Esophagus squamous epithelium (tissue), 5 donors: ENCODE results near the gene MBD5. TPM values are rescaled to one million over a fixed set of nuclear protein-coding genes. Genes with fewer than 3 reads are reported as not detected.

Source experiments
- DNase-seq: peaks from one replicate; lab custom pipeline; 2025; lab: John Stamatoyannopoulos, UW
- H3K27ac ChIP-seq, 4 donors: fragments of 200-600 bp; sonication (generic); one replicate each; pipeline ENCODE4 v1.5.1; 2016 to 2019; ENCODE audit warnings: mild to moderate bottlenecking in 1 of 4
- H3K27me3 ChIP-seq, 4 donors: fragments of 200-600 bp; sonication (generic); 1 replicate in 3 of 4; 2 replicates in 1 of 4; pipeline versions ENCODE4 v1.5.1 to v1.6.0; 2017 to 2021; ENCODE audit warnings: antibody characterized with exemption in 1 of 4
- H3K36me3 ChIP-seq, 3 donors: fragments of 200-600 bp; sonication (generic); one replicate each; pipeline ENCODE4 v1.5.1; 2016 to 2019
- H3K4me1 ChIP-seq, 3 donors: fragments of 200-600 bp; sonication (generic); one replicate each; pipeline ENCODE4 v1.5.1; 2017 to 2019
- H3K4me3 ChIP-seq, 4 donors: fragments of 200-600 bp; sonication (generic); 1 replicate in 3 of 4; 2 replicates in 1 of 4; pipeline ENCODE4 v1.5.1; 2016 to 2019; ENCODE audit warnings: mild to moderate bottlenecking in 2 of 4, moderate library complexity in 1 of 4
- H3K9me3 ChIP-seq, 3 donors: fragments of 200-600 bp; sonication (generic); one replicate each; pipeline ENCODE4 v1.5.1; 2016 to 2019
- POLR2A ChIP-seq, 4 donors: fragments of 450-650 bp; IDR thresholded peaks; one replicate each; pipeline ENCODE4 v1.6.1; 2017; ENCODE audit warnings: antibody characterized with exemption in 4 of 4, mild to moderate bottlenecking in 4 of 4, moderate library complexity in 3 of 4
- WGBS, 2 donors: methylation state at CpG; one replicate each; pipeline ENCODE4 v1.1.5; 2018; 5-methylcytosine and 5-hydroxymethylcytosine counted together
- intact Hi-C: fragments of 100-400 bp; cut with DNase I; formaldehyde crosslinking; loops from one replicate; pipeline ENCODE4 v1.15.0; 2022
- total RNA-seq, 4 donors: library from RNA; depleted of rRNA; stranded (reverse); fragments of >200 nt; gene quantifications; one replicate each; pipeline ENCODE4 v1.1.0, GENCODE V29; 2016
- TF ChIP-seq, protein P1 (sequence below), 6 experiments: fragments of 450-650 bp in 4 of 6; fragments of 200-600 bp in 2 of 6; sonication (generic) in 2 of 6; IDR thresholded peaks; one replicate each; pipeline ENCODE4 v1.5.1; 2016 to 2019; ENCODE audit warnings: antibody characterized with exemption in 6 of 6, mild to moderate bottlenecking in 4 of 6, moderate library complexity in 4 of 6
- donor health status: DM: yes; HTN: yes; CAD: no.

The MBD5 gene
- total RNA-seq, 4 donors from 2014 or later, result 11.8 to 23.8 (median 14.0) TPM

DNA sequence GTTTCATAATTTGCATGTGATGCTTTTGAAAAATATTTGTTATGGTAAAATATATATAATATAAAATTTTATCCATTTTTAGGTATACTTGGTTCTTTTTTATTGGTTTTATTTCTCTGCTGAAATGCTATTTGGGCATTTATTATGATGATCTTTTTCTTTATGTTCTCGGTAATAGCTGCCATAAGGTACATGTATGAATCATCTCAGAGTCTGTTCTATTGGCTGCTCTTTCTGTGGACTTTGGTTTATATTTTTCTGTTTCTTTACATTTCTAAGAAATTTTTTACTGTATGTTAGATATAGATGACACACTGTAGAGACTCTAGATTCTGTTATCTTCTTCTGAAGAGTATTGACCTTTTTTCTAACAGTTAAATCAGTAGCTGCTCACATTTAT lies 219.9 kb downstream of the MBD5 start:
- H3K9me3 ChIP-seq, result peaks cover 0 to 12% (median 0%) of the 10 kb centered on the region in 3 donors
- 93 to 96% methylated on average over 1 of the region's 1 CpG for WGBS, 2 donors
- no peaks in the 10 kb centered on the region for H3K4me1 ChIP-seq
- no peak overlapping the region for H3K4me3 ChIP-seq
- no peak overlapping the region for H3K27ac ChIP-seq
- no peak for DNase-seq
- no peak for TF ChIP-seq POLR2A (IDR thresholded peaks at IDR 0.05)
- TF ChIP-seq, protein P1, sequence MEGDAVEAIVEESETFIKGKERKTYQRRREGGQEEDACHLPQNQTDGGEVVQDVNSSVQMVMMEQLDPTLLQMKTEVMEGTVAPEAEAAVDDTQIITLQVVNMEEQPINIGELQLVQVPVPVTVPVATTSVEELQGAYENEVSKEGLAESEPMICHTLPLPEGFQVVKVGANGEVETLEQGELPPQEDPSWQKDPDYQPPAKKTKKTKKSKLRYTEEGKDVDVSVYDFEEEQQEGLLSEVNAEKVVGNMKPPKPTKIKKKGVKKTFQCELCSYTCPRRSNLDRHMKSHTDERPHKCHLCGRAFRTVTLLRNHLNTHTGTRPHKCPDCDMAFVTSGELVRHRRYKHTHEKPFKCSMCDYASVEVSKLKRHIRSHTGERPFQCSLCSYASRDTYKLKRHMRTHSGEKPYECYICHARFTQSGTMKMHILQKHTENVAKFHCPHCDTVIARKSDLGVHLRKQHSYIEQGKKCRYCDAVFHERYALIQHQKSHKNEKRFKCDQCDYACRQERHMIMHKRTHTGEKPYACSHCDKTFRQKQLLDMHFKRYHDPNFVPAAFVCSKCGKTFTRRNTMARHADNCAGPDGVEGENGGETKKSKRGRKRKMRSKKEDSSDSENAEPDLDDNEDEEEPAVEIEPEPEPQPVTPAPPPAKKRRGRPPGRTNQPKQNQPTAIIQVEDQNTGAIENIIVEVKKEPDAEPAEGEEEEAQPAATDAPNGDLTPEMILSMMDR (IDR thresholded peaks at IDR 0.05), result no peak
- H3K36me3 ChIP-seq, result peaks cover 0 to 40% (median 0%) of the 10 kb centered on the region in 3 donors
- intact Hi-C loops, result no loop called here
- H3K27me3 ChIP-seq, result no peaks in the 10 kb centered on the region

DNA sequence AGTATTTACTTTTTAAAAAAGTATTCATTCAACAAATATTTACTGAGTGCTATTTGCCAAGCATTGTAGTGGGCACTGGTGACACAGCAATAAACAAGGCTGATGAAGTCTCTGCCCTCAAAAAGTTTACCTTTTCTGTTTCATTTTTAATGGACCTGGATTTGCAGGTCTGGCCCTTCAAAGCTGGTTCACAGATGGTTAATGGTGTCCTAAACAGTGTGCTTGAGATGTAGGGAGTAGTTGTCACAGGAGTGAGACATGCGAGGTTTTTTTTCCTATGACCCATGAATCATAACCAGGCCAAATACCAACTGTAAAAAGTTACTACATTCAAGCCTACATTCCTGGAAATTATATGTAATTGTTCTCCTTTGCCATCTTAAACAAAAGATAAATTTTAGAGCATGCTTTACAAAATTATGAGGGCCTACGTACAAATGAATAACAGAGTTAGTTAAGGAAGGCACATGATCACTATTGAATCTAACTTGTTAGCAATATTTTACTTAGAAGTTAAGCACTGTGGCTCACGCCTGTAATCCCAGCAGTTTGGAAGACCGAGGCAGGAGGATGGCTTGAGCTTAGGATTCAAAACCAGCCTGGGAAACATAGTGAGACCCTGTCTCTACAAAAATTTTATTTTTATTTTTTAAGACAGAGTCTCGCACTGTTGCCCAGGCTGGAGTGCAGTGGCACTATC lies 223.9 kb downstream of the MBD5 start:
- no peak overlapping the region for H3K4me3 ChIP-seq
- H3K9me3 ChIP-seq, result no peaks in the 10 kb centered on the region
- peaks cover 0 to 6% (median 0%) of the 10 kb centered on the region in 3 donors for H3K36me3 ChIP-seq
- H3K27ac ChIP-seq, result no peak overlapping the region
- no peaks in the 10 kb centered on the region for H3K4me1 ChIP-seq
- no peak for TF ChIP-seq POLR2A (IDR thresholded peaks at IDR 0.05)
- TF ChIP-seq, protein P1 (IDR thresholded peaks at IDR 0.05), result no peak
- intact Hi-C loops, result no loop called here
- WGBS, 2 donors, result 70 to 74% methylated on average over 5 of the region's 5 CpGs
- no peaks in the 10 kb centered on the region for H3K27me3 ChIP-seq
- DNase-seq, result no peak

DNA sequence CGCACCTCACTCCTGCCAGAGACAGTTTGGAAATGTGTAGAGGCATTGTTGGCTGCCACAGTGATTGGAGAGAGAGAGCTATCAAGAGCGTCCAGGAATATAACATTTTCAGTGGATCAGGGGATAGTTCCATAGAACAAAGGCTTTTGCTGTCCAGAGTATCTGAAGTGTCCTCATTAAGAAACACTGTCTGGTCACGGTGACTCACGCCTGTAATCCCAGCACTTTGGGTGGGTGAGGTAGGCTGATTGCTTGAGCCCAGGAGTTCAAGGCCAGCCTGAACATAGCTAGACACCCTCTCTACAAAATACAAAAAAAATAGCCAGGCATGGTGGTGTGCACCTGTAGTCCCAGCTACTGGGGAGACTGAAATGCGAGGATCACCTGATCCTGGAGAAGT lies 231.1 kb downstream of the MBD5 start:
- Histone ChIP-seq H3K4me1 (no peaks in the 10 kb centered on the region), H3K4me3 (no peak overlapping the region), H3K36me3 (peaks cover 0 to 17% (median 0%) of the 10 kb centered on the region in 3 donors), H3K27ac (no peak overlapping the region), H3K9me3 (peaks cover 0 to 11% (median 0%) of the 10 kb centered on the region in 3 donors), H3K27me3 (no peaks in the 10 kb centered on the region)
- intact Hi-C loops, result no loop called here
- no peak for DNase-seq
- 92 to 100% methylated on average over 5 of the region's 5 CpGs for WGBS, 2 donors
- TF ChIP-seq, protein P1 (IDR thresholded peaks at IDR 0.05), result no peak

DNA sequence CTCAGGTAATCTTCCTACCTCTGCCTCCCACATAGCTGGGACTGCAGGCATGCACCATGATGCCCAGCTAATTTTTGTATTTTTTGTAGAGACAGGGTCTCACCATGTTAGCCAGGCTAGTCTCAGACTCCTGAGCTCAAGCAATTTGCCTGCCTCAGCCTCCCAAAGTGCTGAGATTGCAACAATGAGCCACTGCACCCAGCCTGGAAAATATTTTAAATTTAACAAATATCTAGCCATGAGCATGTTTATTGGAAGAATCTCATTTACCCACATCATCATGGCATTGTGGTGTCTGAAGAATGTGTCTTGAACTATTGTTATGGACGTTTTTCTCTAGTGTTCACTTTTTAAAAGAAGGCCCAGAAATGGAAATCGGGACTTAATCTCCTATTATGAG lies 231.8 kb downstream of the MBD5 start:
- H3K27me3 ChIP-seq, result no peaks in the 10 kb centered on the region
- 64 to 66% methylated on average over 2 of the region's 2 CpGs for WGBS, 2 donors
- peaks cover 0 to 17% (median 0%) of the 10 kb centered on the region in 3 donors for H3K36me3 ChIP-seq
- H3K4me1 ChIP-seq, result no peaks in the 10 kb centered on the region
- no peak for TF ChIP-seq POLR2A (IDR thresholded peaks at IDR 0.05)
- TF ChIP-seq, protein P1 (IDR thresholded peaks at IDR 0.05), result no peak
- no peak overlapping the region for H3K27ac ChIP-seq
- no peak overlapping the region for H3K4me3 ChIP-seq
- DNase-seq, result no peak
- intact Hi-C loops, result no loop called here
- H3K9me3 ChIP-seq, result peaks cover 0 to 11% (median 0%) of the 10 kb centered on the region in 3 donors

DNA sequence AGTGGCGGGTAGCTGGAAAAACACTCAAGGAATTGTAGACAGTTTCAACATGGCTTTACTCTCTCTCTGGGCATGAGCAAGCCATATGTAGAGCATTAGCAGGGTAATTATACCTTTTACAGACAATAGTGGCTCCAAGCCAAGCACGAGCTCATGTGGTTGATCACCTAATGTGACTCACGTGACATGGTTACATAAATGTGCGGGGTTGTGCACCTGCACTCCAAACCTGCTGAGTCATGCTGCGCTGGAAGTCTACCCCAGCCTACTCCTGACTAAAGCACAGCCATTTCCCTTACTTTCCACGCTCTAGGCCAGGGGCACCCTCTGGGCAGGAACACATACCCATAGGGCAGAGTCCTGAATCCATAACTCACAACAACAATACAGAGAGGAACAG lies 232.8 kb downstream of the MBD5 start:
- DNase-seq, result no peak
- peaks cover 0 to 17% (median 0%) of the 10 kb centered on the region in 3 donors for H3K36me3 ChIP-seq
- no peak for TF ChIP-seq POLR2A (IDR thresholded peaks at IDR 0.05)
- TF ChIP-seq, protein P1 (IDR thresholded peaks at IDR 0.05), result no peak
- H3K27ac ChIP-seq, result no peak overlapping the region
- no peaks in the 10 kb centered on the region for H3K27me3 ChIP-seq
- no peak overlapping the region for H3K4me3 ChIP-seq
- peaks cover 0 to 11% (median 0%) of the 10 kb centered on the region in 3 donors for H3K9me3 ChIP-seq
- H3K4me1 ChIP-seq, result no peaks in the 10 kb centered on the region
- 60 to 77% methylated on average over 4 to 6 of the region's 6 CpGs for WGBS, 2 donors
- intact Hi-C loops, result no loop called here
